Colonic mucosa (tissue), 4 donors: ENCODE measurements around the gene PHTF2. TPM values are rescaled to one million over a fixed set of nuclear protein-coding genes. Genes with fewer than 3 reads are reported as not detected.

Source experiments
- DNase-seq: peaks from one replicate; pipeline ENCODE4 v3.0.0-alpha.2; 2020
- H3K27ac ChIP-seq: fragments of 200-600 bp; one replicate; pipeline ENCODE4 v1.8.0; 2021
- H3K27me3 ChIP-seq: fragments of 200-600 bp; one replicate; pipeline ENCODE4 v1.8.0; 2021
- H3K36me3 ChIP-seq: fragments of 200-600 bp; one replicate; pipeline ENCODE4 v1.8.0; 2021
- H3K4me1 ChIP-seq: fragments of 200-600 bp; one replicate; pipeline ENCODE4 v1.8.0; 2021; ENCODE audit warnings: mild to moderate bottlenecking
- H3K4me3 ChIP-seq: fragments of 200-600 bp; one replicate; pipeline ENCODE4 v1.8.0; 2021
- H3K9ac ChIP-seq, 2 donors: one replicate each; pipeline ENCODE4 v1.7.0; 2013; ENCODE audit warnings: control low read depth in 2 of 2, low read depth in 2 of 2, low read length in 2 of 2
- H3K9me3 ChIP-seq: fragments of 200-600 bp; one replicate; pipeline ENCODE4 v1.8.0; 2021
- CTCF ChIP-seq: fragments of 200-600 bp; IDR thresholded peaks from one replicate; pipeline ENCODE4 v1.8.0; 2022; ENCODE audit warnings: antibody characterized with exemption, mild to moderate bottlenecking
- intact Hi-C: fragments of 100-400 bp; cut with DNase I; formaldehyde crosslinking; loops from one replicate; pipeline ENCODE4 v1.14.1; 2022
- total RNA-seq, 2 donors: library from RNA; stranded (reverse); fragmentation: NEBNext Ultra II Directional in 1 of 2; extraction: Animal tissue kit (Norgen Biotek cat#: 25700) in 1 of 2; gene quantifications; one replicate each; pipeline ENCODE4 v1.2.1, GENCODE V29; 2021
- donor health status: healthy.
- donor health status: DM: no; HTN: no; CAD: no.
- donor health status: DM: no; HTN: no; CAD: no.

The PHTF2 gene
- total RNA-seq, 2 donors from 2014 or later, result 9.7 to 13.9 TPM

- H3K27me3 ChIP-seq, result no peaks in the 10 kb centered on the region
- H3K4me1 ChIP-seq, result peaks cover 5% of the 10 kb centered on the region
- no peak overlapping the region for H3K4me3 ChIP-seq
- intact Hi-C loops, result no loop called here
- no peak overlapping the region for H3K27ac ChIP-seq
- TF ChIP-seq CTCF, result no peak
- H3K9ac ChIP-seq, result no peak overlapping the region
- H3K9me3 ChIP-seq, result no peaks in the 10 kb centered on the region
- H3K36me3 ChIP-seq, result no peaks in the 10 kb centered on the region
- no peak for DNase-seq
These were observed 4.6 kb upstream of the PHTF2 start for GRCh38 chr7:77794000-77794399.

GRCh38 chr7:77796109-77796508 is 2.5 kb upstream of the PHTF2 start:
- H3K36me3 ChIP-seq, result no peaks in the 10 kb centered on the region
- no peak for TF ChIP-seq CTCF
- H3K27me3 ChIP-seq, result no peaks in the 10 kb centered on the region
- no peak overlapping the region for H3K4me3 ChIP-seq
- intact Hi-C loops, result no loop called here
- no peak overlapping the region for H3K9ac ChIP-seq
- peaks cover 8% of the 10 kb centered on the region for H3K4me1 ChIP-seq
- DNase-seq, result no peak
- H3K9me3 ChIP-seq, result no peaks in the 10 kb centered on the region
- H3K27ac ChIP-seq, result no peak overlapping the region

GRCh38 chr7:77796960-77797359 is 1.6 kb upstream of the PHTF2 start:
- H3K27me3 ChIP-seq, result no peaks in the 10 kb centered on the region
- intact Hi-C loops, result no loop called here
- TF ChIP-seq CTCF, result no peak

GRCh38 chr7:77797734-77798393 is 709 bp upstream of the PHTF2 start:
- intact Hi-C loops, result no loop called here
- no peak for DNase-seq

More at GRCh38 chr7:77796960-77797359, 1.6 kb upstream of the PHTF2 start:
- Histone ChIP-seq H3K36me3 (no peaks in the 10 kb centered on the region), H3K4me1 (peaks cover 11% of the 10 kb centered on the region), H3K9ac (peak overlapping the region in 1 of 2 donors; percentile 100), H3K9me3 (no peaks in the 10 kb centered on the region), H3K4me3 (peak overlapping the region; percentile 76), H3K27ac (no peak overlapping the region)
- DNase-seq, result no peak

More at GRCh38 chr7:77797734-77798393, 709 bp upstream of the PHTF2 start:
- H3K27ac ChIP-seq, result peak overlapping the region; percentile 90
- H3K4me1 ChIP-seq, result peaks cover 11% of the 10 kb centered on the region
- H3K36me3 ChIP-seq, result no peaks in the 10 kb centered on the region
- H3K9me3 ChIP-seq, result no peaks in the 10 kb centered on the region
- TF ChIP-seq CTCF, result no peak
- no peaks in the 10 kb centered on the region for H3K27me3 ChIP-seq
- H3K9ac ChIP-seq, result peak overlapping the region; percentile 94 to 100
- H3K4me3 ChIP-seq, result peak overlapping the region; percentile 76
